ENCODE data around the gene ACOT7.

DNA sequence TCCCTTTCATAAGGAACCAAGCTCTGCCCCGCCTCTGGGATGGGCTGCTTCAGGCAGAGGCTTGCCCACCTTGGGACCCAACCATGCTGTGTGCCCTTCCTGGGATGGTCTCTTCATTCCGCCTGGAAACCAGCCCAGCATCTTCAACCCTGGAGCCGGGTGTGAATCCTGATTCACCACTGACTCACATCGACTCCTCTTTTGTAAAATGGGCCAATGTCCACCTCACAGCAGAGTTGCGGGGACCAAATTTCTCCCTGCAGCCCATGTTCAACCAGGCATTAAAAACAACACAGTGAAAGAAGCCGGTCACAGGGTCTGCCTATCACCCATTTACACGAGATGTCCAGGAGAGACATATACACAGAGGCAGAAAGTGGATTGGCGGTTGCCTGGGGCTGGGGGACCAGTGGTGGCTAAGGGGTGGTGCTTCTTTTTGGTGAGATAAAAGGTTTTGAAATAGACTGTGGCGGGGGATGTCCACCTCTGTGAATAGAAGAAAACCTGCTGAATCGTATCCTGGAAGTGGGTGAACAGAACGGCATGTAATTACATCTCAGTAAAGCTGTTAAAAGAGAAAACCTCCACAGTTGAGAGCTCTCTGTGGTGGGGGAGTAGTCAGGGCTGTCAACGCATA, 125.8 kb downstream of the ACOT7 start:
- TF ChIP-seq CTCF (IDR thresholded peaks at IDR 0.05; ENCODE audit: insufficient read depth, low read length) (no peak), REST (IDR thresholded peaks at IDR 0.05; ENCODE audit: insufficient replicate concordance, low read depth) (no peak), POLR2AphosphoS5 (IDR thresholded peaks at IDR 0.05; ENCODE audit: low read depth) (no peak), GABPA (IDR thresholded peaks at IDR 0.05; ENCODE audit: low read depth) (no peak)

Data from HL-60 (cell line).